Esophagus muscularis mucosa (tissue), 3 donors: Measurements from ENCODE around the gene GVQW3.

Experiments
- POLR2AphosphoS5 ChIP-seq, 2 donors: sonication (generic); formaldehyde crosslinking; IDR thresholded peaks; one replicate each; pipeline ENCODE4 v1.6.1; 2017; ENCODE audit warnings: antibody characterized with exemption in 2 of 2
- TF ChIP-seq, protein P1 (sequence below), 3 experiments: fragments of 200-600 bp in 2 of 3; fragments of 450-650 bp in 1 of 3; sonication (generic) in 2 of 3; IDR thresholded peaks; one replicate each; pipeline ENCODE4 v1.5.1; 2017 to 2019; ENCODE audit warnings: antibody characterized with exemption in 3 of 3, mild to moderate bottlenecking in 2 of 3, moderate library complexity in 1 of 3

DNA sequence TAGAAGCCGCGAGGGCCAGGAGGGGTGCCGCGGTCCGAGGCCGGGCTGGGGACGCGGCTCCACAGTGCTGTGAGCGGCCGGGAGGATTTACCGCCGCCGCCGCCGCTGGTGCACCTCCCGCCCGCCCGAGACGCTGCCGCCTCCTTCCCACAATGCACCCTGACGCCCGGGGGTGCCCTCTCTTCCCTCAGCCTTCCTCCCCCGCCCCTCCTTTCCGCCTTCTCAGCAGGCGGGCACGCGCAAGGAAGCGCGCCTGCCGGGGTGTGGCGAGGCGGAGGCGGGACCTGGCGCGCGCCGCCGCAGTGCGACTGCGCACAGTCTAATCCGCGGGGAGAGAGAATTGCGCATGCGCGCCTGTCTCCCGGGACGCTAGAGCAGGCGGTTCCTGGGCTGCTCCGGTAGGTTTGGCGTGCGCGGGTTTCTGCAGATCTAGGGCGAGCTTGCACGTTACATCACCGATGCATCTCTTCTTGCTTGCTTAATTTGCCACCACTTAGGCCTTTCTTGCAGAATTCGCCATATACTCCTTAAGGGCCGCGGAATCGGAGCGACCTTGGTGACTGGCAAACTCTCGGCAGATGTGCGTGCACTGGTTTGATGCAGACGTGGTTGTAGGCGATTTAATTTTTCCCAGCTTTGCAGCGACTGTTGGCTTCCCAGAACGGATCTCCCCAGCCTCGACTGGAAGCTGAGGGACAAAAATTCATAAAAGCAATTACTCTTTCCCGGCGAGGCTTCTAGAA is at the start of gene GVQW3, which contains the start of gene THAP12:
- TF ChIP-seq, protein P1, sequence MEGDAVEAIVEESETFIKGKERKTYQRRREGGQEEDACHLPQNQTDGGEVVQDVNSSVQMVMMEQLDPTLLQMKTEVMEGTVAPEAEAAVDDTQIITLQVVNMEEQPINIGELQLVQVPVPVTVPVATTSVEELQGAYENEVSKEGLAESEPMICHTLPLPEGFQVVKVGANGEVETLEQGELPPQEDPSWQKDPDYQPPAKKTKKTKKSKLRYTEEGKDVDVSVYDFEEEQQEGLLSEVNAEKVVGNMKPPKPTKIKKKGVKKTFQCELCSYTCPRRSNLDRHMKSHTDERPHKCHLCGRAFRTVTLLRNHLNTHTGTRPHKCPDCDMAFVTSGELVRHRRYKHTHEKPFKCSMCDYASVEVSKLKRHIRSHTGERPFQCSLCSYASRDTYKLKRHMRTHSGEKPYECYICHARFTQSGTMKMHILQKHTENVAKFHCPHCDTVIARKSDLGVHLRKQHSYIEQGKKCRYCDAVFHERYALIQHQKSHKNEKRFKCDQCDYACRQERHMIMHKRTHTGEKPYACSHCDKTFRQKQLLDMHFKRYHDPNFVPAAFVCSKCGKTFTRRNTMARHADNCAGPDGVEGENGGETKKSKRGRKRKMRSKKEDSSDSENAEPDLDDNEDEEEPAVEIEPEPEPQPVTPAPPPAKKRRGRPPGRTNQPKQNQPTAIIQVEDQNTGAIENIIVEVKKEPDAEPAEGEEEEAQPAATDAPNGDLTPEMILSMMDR (IDR thresholded peaks at IDR 0.05): peak in 1 of 3 experiments; percentile 25
- TF ChIP-seq POLR2AphosphoS5 (IDR thresholded peaks at IDR 0.05): peak; percentile 84 to 98
